Stomach (tissue), 4 donors: Measurements from ENCODE around the gene DLG2.

Source experiments
- CTCF ChIP-seq, 7 experiments: fragments of 450-650 bp in 4 of 7; fragments of 200-600 bp in 3 of 7; sonication (generic) in 3 of 7; IDR thresholded peaks; one replicate each; pipeline ENCODE4 v1.5.1; 2016 to 2019; ENCODE audit warnings: antibody characterized with exemption in 7 of 7, control low read depth in 2 of 7, mild to moderate bottlenecking in 1 of 7
- POLR2A ChIP-seq, 4 donors: fragments of 450-650 bp; IDR thresholded peaks; one replicate each; pipeline ENCODE4 v1.6.1; 2016; ENCODE audit warnings: antibody characterized with exemption in 4 of 4, control low read depth in 2 of 4, mild to moderate bottlenecking in 1 of 4, moderate library complexity in 1 of 4

DNA sequence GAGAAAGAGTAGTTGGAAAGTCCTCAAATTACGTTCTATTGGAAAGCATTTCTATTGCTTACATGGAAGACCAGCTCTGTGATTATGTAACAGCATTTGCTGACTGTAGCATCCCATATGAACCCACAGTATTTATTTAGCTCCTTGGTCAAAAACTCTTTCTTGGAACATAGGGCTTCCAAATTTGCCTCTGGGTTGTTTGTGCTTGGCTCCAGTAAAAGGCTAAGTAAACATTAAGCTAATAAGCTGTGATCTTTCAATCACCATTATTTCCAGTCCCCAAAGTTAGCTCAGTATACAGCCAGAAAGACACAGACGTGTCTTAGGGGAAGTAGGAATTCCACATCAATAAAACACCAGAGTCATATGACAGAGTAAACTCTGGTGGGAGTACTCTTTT is 668.8 kb downstream of the DLG2 start:
- TF ChIP-seq CTCF (IDR thresholded peaks at IDR 0.05), result no peak
- TF ChIP-seq POLR2A (IDR thresholded peaks at IDR 0.05), result no peak
